ENCODE measurements around the gene DEDD. TPM values are rescaled to one million over a fixed set of nuclear protein-coding genes. Genes with fewer than 3 reads are reported as not detected.

DEDD gene
- total and polyA plus RNA-seq, 2 of the 13 experiments (the other 11 are each of a cell fraction or from before 2014, with no cell fraction given), result 12.6 to 27.8 TPM

- TF ChIP-seq EED (CRISPR knock-in tag; IDR thresholded peaks at IDR 0.05) (peak; percentile 89), ZNF501 (CRISPR knock-in tag; IDR thresholded peaks at IDR 0.05) (peak; percentile 78; the same call in 1 of the 2 replicates), POLR2AphosphoS2 (IDR thresholded peaks at IDR 0.05; ENCODE audit: low read depth, low read length) (no peak), SOX5 (CRISPR knock-in tag; IDR thresholded peaks at IDR 0.05; ENCODE audit: borderline replicate concordance) (peak; percentile 33; the same call in 1 of the 2 replicates), ZNF792 (CRISPR knock-in tag; IDR thresholded peaks at IDR 0.05) (peak; percentile 71; the same call in 1 of the 2 replicates), TRIM22 (IDR thresholded peaks at IDR 0.05) (no peak), ZNF253 (CRISPR knock-in tag; IDR thresholded peaks at IDR 0.05; ENCODE audit: borderline replicate concordance) (no peak), SRSF1 (optimal IDR thresholded peaks at IDR 0.05; ENCODE audit: low read depth, low read length) (peak; percentile 80), NBN (conservative IDR thresholded peaks at IDR 0.05) (no peak), KMT2B (CRISPR knock-in tag; IDR thresholded peaks at IDR 0.05) (peak; percentile 90), NONO (IDR thresholded peaks at IDR 0.05) (no peak), NONO (CRISPR knock-in tag; conservative IDR thresholded peaks at IDR 0.05) (peak; percentile 87), ZNF496 (CRISPR knock-in tag; IDR thresholded peaks at IDR 0.05; ENCODE audit: insufficient replicate concordance) (no peak), SNAPC4 (CRISPR knock-in tag; IDR thresholded peaks at IDR 0.05) (peak; percentile 25; the same call in 1 of the 2 replicates), ZNF350 (CRISPR knock-in tag; IDR thresholded peaks at IDR 0.05; ENCODE audit: borderline replicate concordance, low read depth) (no peak; the same call in 1 of the 2 replicates), NFE2L1 (CRISPR knock-in tag; IDR thresholded peaks at IDR 0.05; ENCODE audit: borderline replicate concordance) (no peak), POLR2G (IDR thresholded peaks at IDR 0.05; ENCODE audit: low read depth, low read length) (peak; percentile 95), RXRA (CRISPR knock-in tag; IDR thresholded peaks at IDR 0.05) (peak; percentile 22; the same call in 1 of the 2 replicates)
- TF ChIP-seq, protein P1, sequence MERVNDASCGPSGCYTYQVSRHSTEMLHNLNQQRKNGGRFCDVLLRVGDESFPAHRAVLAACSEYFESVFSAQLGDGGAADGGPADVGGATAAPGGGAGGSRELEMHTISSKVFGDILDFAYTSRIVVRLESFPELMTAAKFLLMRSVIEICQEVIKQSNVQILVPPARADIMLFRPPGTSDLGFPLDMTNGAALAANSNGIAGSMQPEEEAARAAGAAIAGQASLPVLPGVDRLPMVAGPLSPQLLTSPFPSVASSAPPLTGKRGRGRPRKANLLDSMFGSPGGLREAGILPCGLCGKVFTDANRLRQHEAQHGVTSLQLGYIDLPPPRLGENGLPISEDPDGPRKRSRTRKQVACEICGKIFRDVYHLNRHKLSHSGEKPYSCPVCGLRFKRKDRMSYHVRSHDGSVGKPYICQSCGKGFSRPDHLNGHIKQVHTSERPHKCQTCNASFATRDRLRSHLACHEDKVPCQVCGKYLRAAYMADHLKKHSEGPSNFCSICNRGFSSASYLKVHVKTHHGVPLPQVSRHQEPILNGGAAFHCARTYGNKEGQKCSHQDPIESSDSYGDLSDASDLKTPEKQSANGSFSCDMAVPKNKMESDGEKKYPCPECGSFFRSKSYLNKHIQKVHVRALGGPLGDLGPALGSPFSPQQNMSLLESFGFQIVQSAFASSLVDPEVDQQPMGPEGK (CRISPR knock-in tag; IDR thresholded peaks at IDR 0.05), result peak; percentile 68; the same call in 1 of the 2 replicates
Measured at GRCh38 chr1:161117759-161118581, 14.5 kb downstream of the DEDD start, which contains the start of the genes NIT1 and PFDN2 (continued).

Data from HepG2 (cell line).